ENCODE results near the gene KRT28. TPM values are rescaled to one million over a fixed set of nuclear protein-coding genes. Genes with fewer than 3 reads are reported as not detected.

The KRT28 gene, protein sequence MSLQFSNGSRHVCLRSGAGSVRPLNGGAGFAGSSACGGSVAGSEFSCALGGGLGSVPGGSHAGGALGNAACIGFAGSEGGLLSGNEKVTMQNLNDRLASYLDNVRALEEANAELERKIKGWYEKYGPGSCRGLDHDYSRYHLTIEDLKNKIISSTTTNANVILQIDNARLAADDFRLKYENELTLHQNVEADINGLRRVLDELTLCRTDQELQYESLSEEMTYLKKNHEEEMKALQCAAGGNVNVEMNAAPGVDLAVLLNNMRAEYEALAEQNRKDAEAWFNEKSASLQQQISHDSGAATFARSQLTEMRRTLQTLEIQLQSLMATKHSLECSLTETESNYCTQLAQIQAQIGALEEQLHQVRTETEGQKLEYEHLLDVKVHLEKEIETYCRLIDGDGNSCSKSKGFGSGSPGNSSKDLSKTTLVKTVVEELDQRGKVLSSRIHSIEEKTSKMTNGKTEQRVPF
- total RNA-seq (not detected), polyA plus RNA-seq (ENCODE audit: insufficient read depth in 1 of 8, insufficient read length in 8 of 8, low replicate concordance in 1 of 8) (not detected)
- long read RNA-seq, donor 1, result 0 reads
- long read RNA-seq, donor 2, result 0 reads
- long read RNA-seq, donor 3, result 0 reads
- long read RNA-seq, donor 4, result 0 reads
- long read RNA-seq, donor 5, result 0 reads
- long read RNA-seq, donor 6, result 0 reads
- long read RNA-seq, donor 7, result 0 reads
- long read RNA-seq, donor 8, result 0 reads
- long read RNA-seq, donor 9, result 0 reads
- long read RNA-seq, donor 10, result 0 reads
- long read RNA-seq, donor 11, result 0 reads

DNA sequence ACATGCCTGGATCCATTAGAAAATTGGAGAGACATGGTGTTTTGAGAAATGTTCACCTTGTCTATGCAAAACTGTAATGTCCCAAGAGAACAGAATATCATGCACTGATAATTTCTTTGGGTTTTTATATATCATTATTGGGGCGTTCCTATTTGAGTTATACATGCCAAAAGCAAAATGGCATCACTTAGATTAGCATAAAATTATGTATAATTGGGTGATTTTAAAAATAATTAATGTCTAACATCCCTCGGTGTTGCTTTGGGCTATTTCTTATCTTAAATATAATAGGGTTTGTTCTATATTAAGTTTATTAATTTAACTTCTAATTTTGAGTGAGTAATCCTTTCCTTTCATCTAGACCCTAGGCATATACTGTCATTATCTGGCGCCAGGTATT, at the start of gene KRT28:
Gene KRT28 (minus strand): TSS at position 101 of the 400 bp plus-strand sequence. CDS start 66 bp downstream, at position 35.
- Histone ChIP-seq H3K4me3 (ENCODE audit: low read length) (no peak within 1 kb of the TSS), H3K4me1 (ENCODE audit: control insufficient read depth, insufficient read depth, low read length) (no peaks in the 10 kb centered on the region), H3K27me3 (ENCODE audit: control insufficient read depth, insufficient read depth, low read length) (peaks cover 19% of the 10 kb centered on the region), H3K9me3 (replicated peaks; ENCODE audit: control insufficient read depth, low read depth, low read length) (no peaks in the 10 kb centered on the region), H3K36me3 (ENCODE audit: control insufficient read depth, insufficient read depth, low read length) (no peaks in the 10 kb centered on the region), H3K27ac (ENCODE audit: low read length) (no peak within 1 kb of the TSS)
- WGBS (ENCODE audit: insufficient coverage), result no CpG with 5 or more reads among the region's 3 CpGs
- DNase-seq, result no peak

DNA sequence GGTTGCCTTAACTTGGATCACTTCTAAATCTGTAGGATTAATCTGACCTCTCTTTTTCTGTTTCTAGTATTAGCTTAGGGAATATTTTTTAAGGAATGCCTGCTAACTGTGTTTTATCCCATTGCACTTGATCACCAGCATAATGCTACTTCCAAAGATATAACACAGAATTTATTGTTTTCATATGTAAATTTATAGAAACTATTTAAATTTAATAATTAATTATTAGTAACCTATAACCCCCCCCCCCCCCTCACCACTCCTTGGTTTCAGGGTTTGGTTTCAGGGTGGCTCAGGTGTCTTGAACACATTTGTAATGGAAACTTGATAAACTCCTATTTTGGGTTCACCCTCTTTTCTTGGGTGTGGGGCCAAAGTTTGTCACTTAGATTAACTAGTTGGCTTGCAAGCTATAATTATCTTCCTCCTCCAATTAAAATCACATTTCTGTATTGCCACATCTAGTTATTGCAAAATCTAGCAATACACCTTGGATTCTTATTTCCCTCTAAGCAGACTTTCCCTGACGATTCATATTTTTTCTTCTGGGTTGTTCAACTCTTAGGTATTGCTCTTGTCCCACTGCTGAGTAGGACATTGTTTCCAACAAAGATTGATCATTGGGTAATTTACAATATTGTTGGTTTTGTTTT, 49.0 kb upstream of the KRT28 start:
- no peak for DNase-seq
- Histone ChIP-seq H3K4me3 (ENCODE audit: low read length) (no peak overlapping the region), H3K9me3 (replicated peaks; ENCODE audit: control insufficient read depth, low read depth, low read length) (no peaks in the 10 kb centered on the region), H3K4me1 (ENCODE audit: control insufficient read depth, insufficient read depth, low read length) (no peaks in the 10 kb centered on the region), H3K27ac (ENCODE audit: low read length) (no peak overlapping the region), H3K27me3 (ENCODE audit: control insufficient read depth, insufficient read depth, low read length) (no peaks in the 10 kb centered on the region), H3K36me3 (ENCODE audit: control insufficient read depth, insufficient read depth, low read length) (no peaks in the 10 kb centered on the region)
- WGBS (ENCODE audit: insufficient coverage), result no CpG with 5 or more reads among the region's 1 CpG

DNA sequence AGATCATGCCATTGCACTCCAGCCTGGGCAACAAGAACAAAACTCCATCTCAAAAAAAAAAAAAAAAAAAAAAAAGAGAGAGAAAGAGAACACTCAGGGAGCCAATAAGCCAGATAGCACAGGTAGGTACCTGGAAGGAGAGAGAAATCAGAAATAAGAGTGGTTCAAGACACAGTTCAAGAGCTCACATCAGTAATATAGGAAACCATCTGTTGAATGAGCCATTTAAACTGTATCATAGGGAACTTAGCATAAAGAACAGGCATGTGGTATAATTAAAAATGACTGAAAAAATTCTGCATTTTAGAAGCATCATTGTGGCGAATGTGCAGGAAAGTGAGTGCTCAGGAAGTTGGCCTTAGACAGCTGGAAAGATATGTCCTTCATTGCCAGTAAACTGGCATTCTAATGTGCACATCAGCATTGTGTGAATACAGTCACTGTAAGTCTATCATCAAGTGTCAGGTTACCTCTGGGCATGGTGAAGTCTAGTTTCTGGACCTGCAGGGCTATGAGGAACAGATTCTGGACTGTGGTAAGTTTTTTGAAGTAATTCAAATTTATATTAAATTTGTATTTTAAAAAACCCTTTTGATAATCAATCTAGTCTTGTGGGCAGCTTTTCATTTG, 46.9 kb upstream of the KRT28 start:
- 100% methylated on average over 1 of the region's 1 CpG for WGBS (ENCODE audit: insufficient coverage)
- Histone ChIP-seq H3K27me3 (ENCODE audit: control insufficient read depth, insufficient read depth, low read length) (no peaks in the 10 kb centered on the region), H3K27ac (ENCODE audit: low read length) (no peak overlapping the region), H3K9me3 (replicated peaks; ENCODE audit: control insufficient read depth, low read depth, low read length) (no peaks in the 10 kb centered on the region), H3K36me3 (ENCODE audit: control insufficient read depth, insufficient read depth, low read length) (no peaks in the 10 kb centered on the region), H3K4me3 (ENCODE audit: low read length) (no peak overlapping the region), H3K4me1 (ENCODE audit: control insufficient read depth, insufficient read depth, low read length) (no peaks in the 10 kb centered on the region)
- DNase-seq, result no peak

DNA sequence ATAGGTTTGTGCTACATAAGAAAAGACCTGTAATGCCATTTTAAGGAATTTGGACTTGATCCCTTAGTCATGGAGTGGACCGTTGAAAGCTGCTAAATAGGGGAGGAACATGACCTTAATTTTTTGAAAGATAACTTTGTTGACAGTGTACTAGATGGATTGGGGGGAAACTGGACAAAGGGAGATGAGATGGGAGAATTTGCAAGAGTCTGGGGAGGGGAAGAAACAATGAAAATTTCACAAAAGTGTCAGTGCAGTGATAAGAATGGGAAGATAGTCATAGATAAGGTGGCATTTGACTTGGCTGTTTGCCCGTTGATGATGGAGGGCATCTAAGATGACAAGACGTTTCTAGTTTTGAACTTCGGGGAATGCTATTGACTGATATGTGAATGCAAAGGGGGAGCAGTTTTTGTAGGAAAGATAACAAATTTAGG, 44.9 kb upstream of the KRT28 start:
- no peak for DNase-seq
- H3K9me3 ChIP-seq (replicated peaks; ENCODE audit: control insufficient read depth, low read depth, low read length), result no peaks in the 10 kb centered on the region
- no peaks in the 10 kb centered on the region for H3K36me3 ChIP-seq (ENCODE audit: control insufficient read depth, insufficient read depth, low read length)
- no peak overlapping the region for H3K27ac ChIP-seq (ENCODE audit: low read length)
- 82% methylated on average over 4 of the region's 4 CpGs for WGBS (ENCODE audit: insufficient coverage)
- no peaks in the 10 kb centered on the region for H3K4me1 ChIP-seq (ENCODE audit: control insufficient read depth, insufficient read depth, low read length)
- H3K27me3 ChIP-seq (ENCODE audit: control insufficient read depth, insufficient read depth, low read length), result no peaks in the 10 kb centered on the region
- no peak overlapping the region for H3K4me3 ChIP-seq (ENCODE audit: low read length)

DNA sequence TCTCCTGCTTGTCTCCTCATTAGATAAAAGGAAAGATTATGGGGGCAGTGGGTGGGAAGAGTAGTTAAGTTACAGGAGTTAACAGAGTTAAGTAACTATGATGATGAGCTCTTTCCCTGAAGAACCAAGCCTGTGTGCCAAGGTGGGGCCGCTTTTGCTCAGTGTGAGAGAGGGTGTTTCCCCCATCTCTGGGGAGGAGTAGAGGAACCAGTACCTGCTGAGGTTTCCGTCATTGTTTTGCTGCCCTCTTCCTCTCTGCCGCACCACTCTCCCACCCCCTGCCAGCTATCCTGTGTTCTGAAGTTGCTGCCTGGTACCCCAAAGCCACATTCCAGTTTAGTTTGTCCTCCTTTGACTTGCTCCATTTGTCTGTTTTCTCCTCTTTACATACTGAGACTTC, 43.5 kb upstream of the KRT28 start:
- Histone ChIP-seq H3K4me1 (ENCODE audit: control insufficient read depth, insufficient read depth, low read length) (no peaks in the 10 kb centered on the region), H3K9me3 (replicated peaks; ENCODE audit: control insufficient read depth, low read depth, low read length) (no peaks in the 10 kb centered on the region), H3K4me3 (ENCODE audit: low read length) (no peak overlapping the region), H3K36me3 (ENCODE audit: control insufficient read depth, insufficient read depth, low read length) (no peaks in the 10 kb centered on the region), H3K27ac (ENCODE audit: low read length) (no peak overlapping the region), H3K27me3 (ENCODE audit: control insufficient read depth, insufficient read depth, low read length) (no peaks in the 10 kb centered on the region)
- WGBS (ENCODE audit: insufficient coverage), result no CpG with 5 or more reads among the region's 3 CpGs
- DNase-seq, result no peak

DNA sequence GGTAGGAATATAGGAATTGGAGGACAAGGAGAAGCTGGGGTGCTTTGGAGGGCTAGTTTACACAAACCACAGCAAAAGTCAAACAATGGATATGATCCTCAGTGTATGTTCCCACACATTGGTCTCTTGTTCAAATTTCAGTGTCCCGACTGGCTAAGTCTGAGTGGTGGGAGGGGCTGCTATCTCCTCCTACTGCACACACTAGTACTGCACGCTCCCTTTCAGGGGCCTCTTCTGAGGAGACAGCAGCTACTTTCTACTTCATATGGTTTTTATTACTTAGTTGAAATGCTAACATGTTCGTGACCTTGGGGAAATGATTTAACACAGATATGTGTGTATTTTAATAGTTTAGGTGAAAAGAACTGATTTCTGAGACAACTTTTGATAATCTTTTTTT, 41.5 kb upstream of the KRT28 start:
- Histone ChIP-seq H3K4me1 (ENCODE audit: control insufficient read depth, insufficient read depth, low read length) (no peaks in the 10 kb centered on the region), H3K27ac (ENCODE audit: low read length) (no peak overlapping the region), H3K27me3 (ENCODE audit: control insufficient read depth, insufficient read depth, low read length) (no peaks in the 10 kb centered on the region), H3K36me3 (ENCODE audit: control insufficient read depth, insufficient read depth, low read length) (no peaks in the 10 kb centered on the region), H3K4me3 (ENCODE audit: low read length) (no peak overlapping the region), H3K9me3 (replicated peaks; ENCODE audit: control insufficient read depth, low read depth, low read length) (no peaks in the 10 kb centered on the region)
- no CpG with 5 or more reads among the region's 3 CpGs for WGBS (ENCODE audit: insufficient coverage)
- DNase-seq, result peak; percentile 72

DNA sequence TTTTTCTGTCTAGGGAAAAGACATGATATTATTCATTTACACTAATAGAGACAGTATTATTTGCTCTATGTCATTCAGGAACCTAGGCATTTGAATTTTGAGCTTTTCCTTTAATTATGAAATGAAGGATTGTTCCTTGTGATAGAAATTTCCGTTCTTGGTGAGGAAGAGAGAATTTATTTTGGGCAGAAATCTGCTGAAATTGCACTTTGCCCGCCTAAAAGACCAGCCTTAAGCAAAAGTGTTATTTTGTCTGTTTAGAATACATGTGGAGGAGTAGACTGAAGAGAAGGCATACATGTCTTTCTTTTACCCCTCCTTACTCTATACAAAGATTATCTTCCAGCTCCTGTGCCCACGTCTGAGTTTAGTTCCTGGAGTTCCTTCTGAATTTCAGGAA, 39.4 kb upstream of the KRT28 start:
- H3K9me3 ChIP-seq (replicated peaks; ENCODE audit: control insufficient read depth, low read depth, low read length), result no peaks in the 10 kb centered on the region
- DNase-seq, result no peak
- WGBS (ENCODE audit: insufficient coverage), result 56% methylated on average over 1 of the region's 3 CpGs
- no peaks in the 10 kb centered on the region for H3K27me3 ChIP-seq (ENCODE audit: control insufficient read depth, insufficient read depth, low read length)
- H3K36me3 ChIP-seq (ENCODE audit: control insufficient read depth, insufficient read depth, low read length), result peaks cover 11% of the 10 kb centered on the region
- no peak overlapping the region for H3K4me3 ChIP-seq (ENCODE audit: low read length)
- no peak overlapping the region for H3K27ac ChIP-seq (ENCODE audit: low read length)
- no peaks in the 10 kb centered on the region for H3K4me1 ChIP-seq (ENCODE audit: control insufficient read depth, insufficient read depth, low read length)

DNA sequence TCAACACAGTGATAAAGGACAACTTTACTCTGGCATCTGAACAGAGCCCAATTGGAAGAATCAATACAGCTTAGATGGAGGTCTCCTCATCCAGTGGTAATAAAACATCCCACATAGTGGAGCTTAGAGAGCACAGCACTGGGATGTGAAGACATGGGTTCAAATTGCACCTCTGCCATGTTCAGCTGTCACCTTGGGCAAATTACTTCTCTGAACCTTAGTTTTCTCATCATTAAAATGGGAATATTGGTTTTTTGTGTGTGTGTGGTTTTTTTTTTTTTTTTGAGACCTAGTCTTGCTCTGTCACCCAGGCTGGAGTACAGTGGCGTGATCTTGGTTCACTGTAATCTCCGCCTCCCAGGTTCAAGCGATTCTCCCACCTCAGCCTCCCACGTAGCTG, 36.3 kb upstream of the KRT28 start:
- DNase-seq, result no peak
- Histone ChIP-seq H3K27ac (ENCODE audit: low read length) (no peak overlapping the region), H3K27me3 (ENCODE audit: control insufficient read depth, insufficient read depth, low read length) (no peaks in the 10 kb centered on the region), H3K4me3 (ENCODE audit: low read length) (no peak overlapping the region), H3K9me3 (replicated peaks; ENCODE audit: control insufficient read depth, low read depth, low read length) (no peaks in the 10 kb centered on the region), H3K4me1 (ENCODE audit: control insufficient read depth, insufficient read depth, low read length) (no peaks in the 10 kb centered on the region), H3K36me3 (ENCODE audit: control insufficient read depth, insufficient read depth, low read length) (peaks cover 12% of the 10 kb centered on the region)
- WGBS (ENCODE audit: insufficient coverage), result no CpG with 5 or more reads among the region's 4 CpGs

DNA sequence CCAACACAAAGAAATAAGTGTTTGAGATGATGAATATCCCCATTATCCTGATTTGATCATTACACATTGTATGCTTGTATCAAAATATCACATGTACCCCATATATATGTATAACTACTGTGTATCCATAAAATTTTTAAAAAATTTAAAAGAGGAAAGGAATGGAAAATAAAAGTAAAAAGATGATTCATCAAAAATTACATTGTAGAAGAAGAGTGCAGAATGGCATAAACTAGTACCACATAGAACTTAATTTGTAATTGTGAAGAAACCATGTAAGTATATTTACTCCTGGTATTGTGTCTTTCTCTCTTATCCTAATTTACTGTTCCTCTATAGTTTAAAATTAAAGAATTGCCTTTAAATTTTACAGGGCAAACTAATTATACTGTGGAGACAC, 34.1 kb upstream of the KRT28 start:
- Histone ChIP-seq H3K27me3 (ENCODE audit: control insufficient read depth, insufficient read depth, low read length) (no peaks in the 10 kb centered on the region), H3K9me3 (replicated peaks; ENCODE audit: control insufficient read depth, low read depth, low read length) (no peaks in the 10 kb centered on the region), H3K27ac (ENCODE audit: low read length) (no peak overlapping the region), H3K4me1 (ENCODE audit: control insufficient read depth, insufficient read depth, low read length) (no peaks in the 10 kb centered on the region), H3K4me3 (ENCODE audit: low read length) (no peak overlapping the region), H3K36me3 (ENCODE audit: control insufficient read depth, insufficient read depth, low read length) (peaks cover 12% of the 10 kb centered on the region)
- no peak for DNase-seq

DNA sequence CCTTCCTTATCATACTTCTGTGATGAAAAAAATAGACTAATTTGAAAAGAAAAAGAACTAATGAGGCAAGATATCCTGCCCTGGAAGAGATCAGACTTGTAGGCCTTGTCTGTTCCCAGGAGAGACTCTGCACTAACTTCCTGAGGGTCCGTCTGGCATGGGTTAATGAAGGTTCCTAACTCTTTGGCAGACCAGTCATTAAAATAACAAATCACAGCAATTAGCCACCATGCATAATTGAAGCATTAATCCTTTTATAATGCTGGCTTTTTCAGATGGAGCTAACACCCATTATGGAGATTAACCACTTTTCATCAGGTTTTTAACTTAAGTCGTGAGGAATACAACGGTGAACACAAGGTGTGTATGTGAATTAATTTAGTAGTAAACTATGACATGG, 33.1 kb upstream of the KRT28 start:
- Histone ChIP-seq H3K27me3 (ENCODE audit: control insufficient read depth, insufficient read depth, low read length) (no peaks in the 10 kb centered on the region), H3K9me3 (replicated peaks; ENCODE audit: control insufficient read depth, low read depth, low read length) (no peaks in the 10 kb centered on the region), H3K36me3 (ENCODE audit: control insufficient read depth, insufficient read depth, low read length) (peaks cover 12% of the 10 kb centered on the region), H3K4me1 (ENCODE audit: control insufficient read depth, insufficient read depth, low read length) (no peaks in the 10 kb centered on the region), H3K4me3 (ENCODE audit: low read length) (no peak overlapping the region), H3K27ac (ENCODE audit: low read length) (no peak overlapping the region)
- DNase-seq, result no peak
- no CpG with 5 or more reads among the region's 3 CpGs for WGBS (ENCODE audit: insufficient coverage)
